ENCODE results near the gene SH3GLB1. TPM values are rescaled to one million over a fixed set of nuclear protein-coding genes. Genes with fewer than 3 reads are reported as not detected.

The SH3GLB1 gene
- total and polyA plus RNA-seq, 2 of the 13 experiments (the other 11 are each of a cell fraction or from before 2014, with no cell fraction given) = 26.0 to 41.5 TPM

DNA sequence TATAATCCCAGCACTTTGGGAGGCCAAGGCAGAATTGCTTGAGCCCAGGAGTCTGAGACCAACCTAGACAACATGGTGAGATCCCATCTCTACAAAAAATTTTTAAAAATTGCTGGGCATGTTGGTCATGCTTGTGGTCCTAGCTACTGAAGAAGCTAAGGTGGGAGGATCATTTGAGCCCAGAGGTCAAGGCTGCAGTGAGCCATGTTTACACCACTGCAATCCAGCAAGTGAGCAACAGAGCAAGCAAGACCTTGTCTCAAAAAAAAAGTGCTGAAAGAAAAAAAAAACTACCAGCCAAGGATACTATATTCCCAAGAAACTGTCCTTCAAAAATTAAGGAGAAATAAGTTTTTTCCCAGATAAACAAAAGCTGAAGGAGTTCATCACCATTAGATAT lies 78.1 kb downstream of the SH3GLB1 start (continued):
- no peak for TF ChIP-seq ZNF615 (CRISPR knock-in tag; IDR thresholded peaks at IDR 0.05; ENCODE audit: borderline replicate concordance)
- TF ChIP-seq NFIB (CRISPR knock-in tag; IDR thresholded peaks at IDR 0.05; ENCODE audit: borderline replicate concordance) = no peak
- TF ChIP-seq TCF7 (IDR thresholded peaks at IDR 0.05; ENCODE audit: low read depth) = peak; percentile 35; the same call in 1 of the 2 replicates
- 0 out of 2 replicates have a peak, but pooled peaks have one; percentile 24 for TF ChIP-seq ZMYM2 (CRISPR knock-in tag; IDR thresholded peaks at IDR 0.05)
- no peak for TF ChIP-seq SP140L (CRISPR knock-in tag; IDR thresholded peaks at IDR 0.05; ENCODE audit: borderline replicate concordance)
- TF ChIP-seq FOXC1 (CRISPR knock-in tag; IDR thresholded peaks at IDR 0.05; ENCODE audit: borderline replicate concordance) = no peak
- TF ChIP-seq AHR (CRISPR knock-in tag; IDR thresholded peaks at IDR 0.05) = no peak
- TF ChIP-seq, protein P1, sequence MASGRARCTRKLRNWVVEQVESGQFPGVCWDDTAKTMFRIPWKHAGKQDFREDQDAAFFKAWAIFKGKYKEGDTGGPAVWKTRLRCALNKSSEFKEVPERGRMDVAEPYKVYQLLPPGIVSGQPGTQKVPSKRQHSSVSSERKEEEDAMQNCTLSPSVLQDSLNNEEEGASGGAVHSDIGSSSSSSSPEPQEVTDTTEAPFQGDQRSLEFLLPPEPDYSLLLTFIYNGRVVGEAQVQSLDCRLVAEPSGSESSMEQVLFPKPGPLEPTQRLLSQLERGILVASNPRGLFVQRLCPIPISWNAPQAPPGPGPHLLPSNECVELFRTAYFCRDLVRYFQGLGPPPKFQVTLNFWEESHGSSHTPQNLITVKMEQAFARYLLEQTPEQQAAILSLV (CRISPR knock-in tag; IDR thresholded peaks at IDR 0.05; ENCODE audit: borderline replicate concordance) = no peak
- TF ChIP-seq, protein P2, sequence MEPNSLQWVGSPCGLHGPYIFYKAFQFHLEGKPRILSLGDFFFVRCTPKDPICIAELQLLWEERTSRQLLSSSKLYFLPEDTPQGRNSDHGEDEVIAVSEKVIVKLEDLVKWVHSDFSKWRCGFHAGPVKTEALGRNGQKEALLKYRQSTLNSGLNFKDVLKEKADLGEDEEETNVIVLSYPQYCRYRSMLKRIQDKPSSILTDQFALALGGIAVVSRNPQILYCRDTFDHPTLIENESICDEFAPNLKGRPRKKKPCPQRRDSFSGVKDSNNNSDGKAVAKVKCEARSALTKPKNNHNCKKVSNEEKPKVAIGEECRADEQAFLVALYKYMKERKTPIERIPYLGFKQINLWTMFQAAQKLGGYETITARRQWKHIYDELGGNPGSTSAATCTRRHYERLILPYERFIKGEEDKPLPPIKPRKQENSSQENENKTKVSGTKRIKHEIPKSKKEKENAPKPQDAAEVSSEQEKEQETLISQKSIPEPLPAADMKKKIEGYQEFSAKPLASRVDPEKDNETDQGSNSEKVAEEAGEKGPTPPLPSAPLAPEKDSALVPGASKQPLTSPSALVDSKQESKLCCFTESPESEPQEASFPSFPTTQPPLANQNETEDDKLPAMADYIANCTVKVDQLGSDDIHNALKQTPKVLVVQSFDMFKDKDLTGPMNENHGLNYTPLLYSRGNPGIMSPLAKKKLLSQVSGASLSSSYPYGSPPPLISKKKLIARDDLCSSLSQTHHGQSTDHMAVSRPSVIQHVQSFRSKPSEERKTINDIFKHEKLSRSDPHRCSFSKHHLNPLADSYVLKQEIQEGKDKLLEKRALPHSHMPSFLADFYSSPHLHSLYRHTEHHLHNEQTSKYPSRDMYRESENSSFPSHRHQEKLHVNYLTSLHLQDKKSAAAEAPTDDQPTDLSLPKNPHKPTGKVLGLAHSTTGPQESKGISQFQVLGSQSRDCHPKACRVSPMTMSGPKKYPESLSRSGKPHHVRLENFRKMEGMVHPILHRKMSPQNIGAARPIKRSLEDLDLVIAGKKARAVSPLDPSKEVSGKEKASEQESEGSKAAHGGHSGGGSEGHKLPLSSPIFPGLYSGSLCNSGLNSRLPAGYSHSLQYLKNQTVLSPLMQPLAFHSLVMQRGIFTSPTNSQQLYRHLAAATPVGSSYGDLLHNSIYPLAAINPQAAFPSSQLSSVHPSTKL (CRISPR knock-in tag; IDR thresholded peaks at IDR 0.05) = peak; percentile 85
- TF ChIP-seq HOXA5 (CRISPR knock-in tag; IDR thresholded peaks at IDR 0.05) = no peak
- peak; percentile 90 for TF ChIP-seq FOXA3 (CRISPR knock-in tag; IDR thresholded peaks at IDR 0.05)
- TF ChIP-seq ZNF768 (CRISPR knock-in tag; IDR thresholded peaks at IDR 0.05) = no peak
- no peak for TF ChIP-seq ARID2 (CRISPR knock-in tag; IDR thresholded peaks at IDR 0.05; ENCODE audit: borderline replicate concordance)
- TF ChIP-seq, protein P3, sequence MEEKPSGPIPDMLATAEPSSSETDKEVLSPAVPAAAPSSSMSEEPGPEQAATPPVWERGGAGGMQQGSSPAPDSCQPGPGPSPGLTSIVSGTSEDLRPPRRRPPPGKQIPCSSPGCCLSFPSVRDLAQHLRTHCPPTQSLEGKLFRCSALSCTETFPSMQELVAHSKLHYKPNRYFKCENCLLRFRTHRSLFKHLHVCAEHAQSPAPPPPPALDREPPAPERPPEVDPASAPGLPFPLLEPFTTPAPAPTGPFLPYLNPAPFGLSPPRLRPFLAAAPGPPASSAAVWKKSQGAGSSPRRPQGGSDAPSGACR (CRISPR knock-in tag; IDR thresholded peaks at IDR 0.05) = no peak
- TF ChIP-seq ZMYM4 (CRISPR knock-in tag; IDR thresholded peaks at IDR 0.05) = peak; percentile 60
- peak; percentile 28; the same call in 1 of the 2 replicates for TF ChIP-seq SAP130 (CRISPR knock-in tag; IDR thresholded peaks at IDR 0.05; ENCODE audit: low read depth)
- no peak for TF ChIP-seq FOXP1 (IDR thresholded peaks at IDR 0.05)
- peak; percentile 70 for TF ChIP-seq FOXP1 (CRISPR knock-in tag; IDR thresholded peaks at IDR 0.05)
- no peak for TF ChIP-seq PHF5A (CRISPR knock-in tag; IDR thresholded peaks at IDR 0.05; ENCODE audit: low read depth, unreplicated experiment)
- TF ChIP-seq, protein P4, sequence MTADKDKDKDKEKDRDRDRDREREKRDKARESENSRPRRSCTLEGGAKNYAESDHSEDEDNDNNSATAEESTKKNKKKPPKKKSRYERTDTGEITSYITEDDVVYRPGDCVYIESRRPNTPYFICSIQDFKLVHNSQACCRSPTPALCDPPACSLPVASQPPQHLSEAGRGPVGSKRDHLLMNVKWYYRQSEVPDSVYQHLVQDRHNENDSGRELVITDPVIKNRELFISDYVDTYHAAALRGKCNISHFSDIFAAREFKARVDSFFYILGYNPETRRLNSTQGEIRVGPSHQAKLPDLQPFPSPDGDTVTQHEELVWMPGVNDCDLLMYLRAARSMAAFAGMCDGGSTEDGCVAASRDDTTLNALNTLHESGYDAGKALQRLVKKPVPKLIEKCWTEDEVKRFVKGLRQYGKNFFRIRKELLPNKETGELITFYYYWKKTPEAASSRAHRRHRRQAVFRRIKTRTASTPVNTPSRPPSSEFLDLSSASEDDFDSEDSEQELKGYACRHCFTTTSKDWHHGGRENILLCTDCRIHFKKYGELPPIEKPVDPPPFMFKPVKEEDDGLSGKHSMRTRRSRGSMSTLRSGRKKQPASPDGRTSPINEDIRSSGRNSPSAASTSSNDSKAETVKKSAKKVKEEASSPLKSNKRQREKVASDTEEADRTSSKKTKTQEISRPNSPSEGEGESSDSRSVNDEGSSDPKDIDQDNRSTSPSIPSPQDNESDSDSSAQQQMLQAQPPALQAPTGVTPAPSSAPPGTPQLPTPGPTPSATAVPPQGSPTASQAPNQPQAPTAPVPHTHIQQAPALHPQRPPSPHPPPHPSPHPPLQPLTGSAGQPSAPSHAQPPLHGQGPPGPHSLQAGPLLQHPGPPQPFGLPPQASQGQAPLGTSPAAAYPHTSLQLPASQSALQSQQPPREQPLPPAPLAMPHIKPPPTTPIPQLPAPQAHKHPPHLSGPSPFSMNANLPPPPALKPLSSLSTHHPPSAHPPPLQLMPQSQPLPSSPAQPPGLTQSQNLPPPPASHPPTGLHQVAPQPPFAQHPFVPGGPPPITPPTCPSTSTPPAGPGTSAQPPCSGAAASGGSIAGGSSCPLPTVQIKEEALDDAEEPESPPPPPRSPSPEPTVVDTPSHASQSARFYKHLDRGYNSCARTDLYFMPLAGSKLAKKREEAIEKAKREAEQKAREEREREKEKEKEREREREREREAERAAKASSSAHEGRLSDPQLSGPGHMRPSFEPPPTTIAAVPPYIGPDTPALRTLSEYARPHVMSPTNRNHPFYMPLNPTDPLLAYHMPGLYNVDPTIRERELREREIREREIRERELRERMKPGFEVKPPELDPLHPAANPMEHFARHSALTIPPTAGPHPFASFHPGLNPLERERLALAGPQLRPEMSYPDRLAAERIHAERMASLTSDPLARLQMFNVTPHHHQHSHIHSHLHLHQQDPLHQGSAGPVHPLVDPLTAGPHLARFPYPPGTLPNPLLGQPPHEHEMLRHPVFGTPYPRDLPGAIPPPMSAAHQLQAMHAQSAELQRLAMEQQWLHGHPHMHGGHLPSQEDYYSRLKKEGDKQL (CRISPR knock-in tag; IDR thresholded peaks at IDR 0.05; ENCODE audit: low read depth) = no peak
- TF ChIP-seq ZFP37 (CRISPR knock-in tag; IDR thresholded peaks at IDR 0.05; ENCODE audit: borderline replicate concordance) = no peak
- TF ChIP-seq HCFC1 (IDR thresholded peaks at IDR 0.05; ENCODE audit: low read depth, low read length) = no peak
